ENCODE results near the gene FOXL3. TPM values are rescaled to one million over a fixed set of nuclear protein-coding genes. Genes with fewer than 3 reads are reported as not detected.

Gene FOXL3
- total RNA-seq, 6 experiments from 2014 or later, result not detected

- Mint-ChIP-seq H3K27ac (no peak overlapping the region), H3K4me1 (ENCODE audit: low read depth) (no peaks in the 10 kb centered on the region), H3K27me3 (ENCODE audit: insufficient read depth) (peaks cover 19% of the 10 kb centered on the region), H3K36me3 (ENCODE audit: low read depth) (no peaks in the 10 kb centered on the region), H3K9me3 (no peaks in the 10 kb centered on the region), H3K4me3 (no peak overlapping the region)
- TF ChIP-seq CTCF (IDR thresholded peaks at IDR 0.05), result no peak
- DNase-seq, result no peak
These were observed 7.8 kb downstream of the FOXL3 start for GRCh38 chr7:297611-298374.

GRCh38 chr7:298375-298702, 8.4 kb downstream of the FOXL3 start:
- H3K27me3 Mint-ChIP-seq (ENCODE audit: insufficient read depth), result peaks cover 19% of the 10 kb centered on the region
- no peaks in the 10 kb centered on the region for H3K4me1 Mint-ChIP-seq (ENCODE audit: low read depth)
- H3K4me3 Mint-ChIP-seq, result no peak overlapping the region
- no peaks in the 10 kb centered on the region for H3K9me3 Mint-ChIP-seq
- no peak for TF ChIP-seq CTCF (IDR thresholded peaks at IDR 0.05)
- DNase-seq, result no peak
- H3K27ac Mint-ChIP-seq, result no peak overlapping the region
- no peaks in the 10 kb centered on the region for H3K36me3 Mint-ChIP-seq (ENCODE audit: low read depth)

GRCh38 chr7:298743-299142, 8.8 kb downstream of the FOXL3 start:
- DNase-seq, result no peak
- TF ChIP-seq CTCF (IDR thresholded peaks at IDR 0.05), result no peak
- Mint-ChIP-seq H3K36me3 (ENCODE audit: low read depth) (no peaks in the 10 kb centered on the region), H3K4me1 (ENCODE audit: low read depth) (no peaks in the 10 kb centered on the region), H3K27me3 (ENCODE audit: insufficient read depth) (peaks cover 15% of the 10 kb centered on the region), H3K4me3 (no peak overlapping the region), H3K9me3 (no peaks in the 10 kb centered on the region), H3K27ac (no peak overlapping the region)

GRCh38 chr7:299169-299568, 9.2 kb downstream of the FOXL3 start:
- H3K27me3 Mint-ChIP-seq (ENCODE audit: insufficient read depth), result peaks cover 14% of the 10 kb centered on the region
- TF ChIP-seq CTCF (IDR thresholded peaks at IDR 0.05), result no peak

GRCh38 chr7:299628-300027, 9.7 kb downstream of the FOXL3 start:
- H3K4me3 Mint-ChIP-seq, result no peak overlapping the region
- H3K4me1 Mint-ChIP-seq (ENCODE audit: low read depth), result no peaks in the 10 kb centered on the region
- H3K9me3 Mint-ChIP-seq, result no peaks in the 10 kb centered on the region
- DNase-seq, result no peak
- H3K36me3 Mint-ChIP-seq (ENCODE audit: low read depth), result peaks cover 3% of the 10 kb centered on the region; the same call in 1 of the 2 replicates
- no peak overlapping the region for H3K27ac Mint-ChIP-seq
- peaks cover 10% of the 10 kb centered on the region for H3K27me3 Mint-ChIP-seq (ENCODE audit: insufficient read depth)
- no peak for TF ChIP-seq CTCF (IDR thresholded peaks at IDR 0.05)

More at GRCh38 chr7:299169-299568, 9.2 kb downstream of the FOXL3 start:
- H3K4me3 Mint-ChIP-seq, result no peak overlapping the region
- H3K4me1 Mint-ChIP-seq (ENCODE audit: low read depth), result no peaks in the 10 kb centered on the region
- no peaks in the 10 kb centered on the region for H3K36me3 Mint-ChIP-seq (ENCODE audit: low read depth)
- no peak overlapping the region for H3K27ac Mint-ChIP-seq
- no peaks in the 10 kb centered on the region for H3K9me3 Mint-ChIP-seq
- no peak for DNase-seq
